Adipose tissue (tissue), 3 donors: ENCODE data around the gene NXPH1. TPM values are rescaled to one million over a fixed set of nuclear protein-coding genes. Genes with fewer than 3 reads are reported as not detected.

Source experiments
- H3K27ac ChIP-seq: one replicate; pipeline ENCODE4 v1.5.1; 2013; ENCODE audit warnings: low read depth, low read length
- WGBS, 3 donors: extraction: QIAGEN DNeasy Blood & Tissue Kit; methylation state at CpG; one replicate each; pipeline ENCODE4 v1.1.7; 2013; 5-methylcytosine and 5-hydroxymethylcytosine counted together
- polyA plus RNA-seq, 3 donors: library from polyadenylated mRNA; stranded (reverse); fragments of 200-250 nt; gene quantifications; one replicate each; pipeline ENCODE4 v1.2.3, GENCODE V29; 2013
- donor health status: healthy with polysubstance abuse.
- donor health status: Bipolar disorder and iron deficiency.
- donor health status: healthy.

NXPH1 gene
- polyA plus RNA-seq, 3 donors: not detected

GRCh38 chr7:8564281-8564680 is 130.9 kb downstream of the NXPH1 start:
- H3K27ac ChIP-seq: no peak overlapping the region
- WGBS, 3 donors: 77 to 81% (median 78%) methylated on average over 3 of the region's 3 CpGs

GRCh38 chr7:8566016-8566415 is 132.6 kb downstream of the NXPH1 start:
- H3K27ac ChIP-seq: no peak overlapping the region
- WGBS, 3 donors: 53 to 76% (median 68%) methylated on average over 2 of the region's 2 CpGs

GRCh38 chr7:8567626-8568025 is 134.2 kb downstream of the NXPH1 start:
- 73 to 80% (median 75%) methylated on average over 4 of the region's 4 CpGs for WGBS, 3 donors
- no peak overlapping the region for H3K27ac ChIP-seq

GRCh38 chr7:8579661-8580194 is 146.3 kb downstream of the NXPH1 start:
- no peak overlapping the region for H3K27ac ChIP-seq
- WGBS, 3 donors: 84 to 88% (median 86%) methylated on average over 6 of the region's 6 CpGs

GRCh38 chr7:8581842-8582241 is 148.4 kb downstream of the NXPH1 start:
- no peak overlapping the region for H3K27ac ChIP-seq
- 92 to 94% (median 93%) methylated on average over 5 of the region's 5 CpGs for WGBS, 3 donors

- H3K27ac ChIP-seq: no peak overlapping the region
- 79 to 90% (median 80%) methylated on average over 3 of the region's 3 CpGs for WGBS, 3 donors
Observed at GRCh38 chr7:8582728-8583127, 149.3 kb downstream of the NXPH1 start.

GRCh38 chr7:8585591-8585990 is 152.2 kb downstream of the NXPH1 start:
- H3K27ac ChIP-seq: no peak overlapping the region
- WGBS, 3 donors: 61 to 83% (median 72%) methylated on average over 1 of the region's 1 CpG

GRCh38 chr7:8590225-8590624 is 156.8 kb downstream of the NXPH1 start:
- WGBS, 3 donors: 62 to 81% (median 78%) methylated on average over 4 of the region's 4 CpGs
- no peak overlapping the region for H3K27ac ChIP-seq

- H3K27ac ChIP-seq: no peak overlapping the region
- 47 to 71% (median 69%) methylated on average over 3 of the region's 3 CpGs for WGBS, 3 donors
Observed at GRCh38 chr7:8590791-8591190, 157.4 kb downstream of the NXPH1 start.

- no peak overlapping the region for H3K27ac ChIP-seq
Observed at GRCh38 chr7:8591289-8591688, 157.9 kb downstream of the NXPH1 start.

GRCh38 chr7:8592167-8592566 is 158.8 kb downstream of the NXPH1 start:
- H3K27ac ChIP-seq: no peak overlapping the region
- 82 to 91% (median 84%) methylated on average over 2 of the region's 2 CpGs for WGBS, 3 donors

GRCh38 chr7:8594115-8594514 is 160.7 kb downstream of the NXPH1 start:
- 15 to 26% (median 16%) methylated on average over 5 of the region's 5 CpGs for WGBS, 3 donors
- no peak overlapping the region for H3K27ac ChIP-seq

GRCh38 chr7:8597565-8597964 is 164.2 kb downstream of the NXPH1 start:
- WGBS, 3 donors: 31 to 69% (median 66%) methylated on average over 3 of the region's 3 CpGs
- H3K27ac ChIP-seq: no peak overlapping the region

GRCh38 chr7:8601121-8601520 is 167.7 kb downstream of the NXPH1 start:
- 80 to 89% (median 86%) methylated on average over 2 of the region's 2 CpGs for WGBS, 3 donors
- no peak overlapping the region for H3K27ac ChIP-seq

- 66 to 72% (median 72%) methylated on average over 1 of the region's 1 CpG for WGBS, 3 donors
Observed at GRCh38 chr7:8605221-8605620, 171.8 kb downstream of the NXPH1 start.

GRCh38 chr7:8612584-8612983 is 179.2 kb downstream of the NXPH1 start:
- no peak overlapping the region for H3K27ac ChIP-seq
- 22 to 49% (median 40%) methylated on average over 1 of the region's 1 CpG for WGBS, 3 donors

More at GRCh38 chr7:8605221-8605620, 171.8 kb downstream of the NXPH1 start:
- no peak overlapping the region for H3K27ac ChIP-seq

- WGBS, 3 donors: 86% methylated on average over 2 of the region's 2 CpGs
Observed at GRCh38 chr7:8613191-8613590, 179.8 kb downstream of the NXPH1 start.

GRCh38 chr7:8615019-8615418 is 181.6 kb downstream of the NXPH1 start:
- WGBS, 3 donors: 56 to 62% (median 58%) methylated on average over 5 of the region's 5 CpGs
- H3K27ac ChIP-seq: no peak overlapping the region

More at GRCh38 chr7:8613191-8613590, 179.8 kb downstream of the NXPH1 start:
- H3K27ac ChIP-seq: no peak overlapping the region

- H3K27ac ChIP-seq: no peak overlapping the region
- WGBS, 3 donors: 84 to 97% (median 87%) methylated on average over 1 of the region's 1 CpG
Observed at GRCh38 chr7:8618441-8619070, 185.1 kb downstream of the NXPH1 start.

GRCh38 chr7:8620169-8620568 is 186.8 kb downstream of the NXPH1 start:
- H3K27ac ChIP-seq: no peak overlapping the region
- 21 to 28% (median 23%) methylated on average over 1 of the region's 1 CpG for WGBS, 3 donors
